GM21825 (cell line): ENCODE results near the gene ETV2.
"Not testable (repeated sequence)": the region's sequence is repeated elsewhere in the genome, so short reads cannot be mapped to it uniquely, and the experiment has no call there.

Experiments
- ATAC-seq: cut with Tn5 transposase; IDR thresholded peaks from one replicate; pipeline ENCODE4 v1.9.1; 2021; ENCODE audit warnings: mild to moderate bottlenecking, moderate library complexity; ENCODE audit not compliant: unreplicated experiment

The ETV2 gene

GRCh38 chr19:35623327-35624010, 18.1 kb upstream of the ETV2 start:
- no peak for ATAC-seq

- peak; percentile 11 for ATAC-seq
These were observed 13.3 kb upstream of the ETV2 start for GRCh38 chr19:35628264-35628564.

GRCh38 chr19:35628565-35629331, 12.8 kb upstream of the ETV2 start, which contains the start of gene RBM42:
Gene RBM42 (plus strand): TSS chr19:35629036. CDS start chr19:35629154, 118 bp downstream.
- peak; percentile 92 for ATAC-seq

DNA sequence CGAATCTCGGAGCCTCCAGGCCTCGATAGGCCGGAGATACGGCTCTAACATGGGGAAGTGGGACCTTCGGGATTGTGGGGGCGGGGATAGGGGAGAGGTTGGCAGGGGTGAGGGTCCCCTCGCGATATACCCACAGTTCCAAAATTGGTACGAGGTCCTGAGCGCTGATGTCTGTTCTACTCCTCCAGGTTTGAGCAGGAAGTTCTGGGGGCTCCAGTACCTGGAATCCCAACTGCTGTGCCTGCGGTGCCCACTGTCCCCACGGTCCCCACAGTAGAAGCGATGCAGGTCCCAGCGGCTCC, 12.3 kb upstream of the ETV2 start:
- ATAC-seq, result no peak

DNA sequence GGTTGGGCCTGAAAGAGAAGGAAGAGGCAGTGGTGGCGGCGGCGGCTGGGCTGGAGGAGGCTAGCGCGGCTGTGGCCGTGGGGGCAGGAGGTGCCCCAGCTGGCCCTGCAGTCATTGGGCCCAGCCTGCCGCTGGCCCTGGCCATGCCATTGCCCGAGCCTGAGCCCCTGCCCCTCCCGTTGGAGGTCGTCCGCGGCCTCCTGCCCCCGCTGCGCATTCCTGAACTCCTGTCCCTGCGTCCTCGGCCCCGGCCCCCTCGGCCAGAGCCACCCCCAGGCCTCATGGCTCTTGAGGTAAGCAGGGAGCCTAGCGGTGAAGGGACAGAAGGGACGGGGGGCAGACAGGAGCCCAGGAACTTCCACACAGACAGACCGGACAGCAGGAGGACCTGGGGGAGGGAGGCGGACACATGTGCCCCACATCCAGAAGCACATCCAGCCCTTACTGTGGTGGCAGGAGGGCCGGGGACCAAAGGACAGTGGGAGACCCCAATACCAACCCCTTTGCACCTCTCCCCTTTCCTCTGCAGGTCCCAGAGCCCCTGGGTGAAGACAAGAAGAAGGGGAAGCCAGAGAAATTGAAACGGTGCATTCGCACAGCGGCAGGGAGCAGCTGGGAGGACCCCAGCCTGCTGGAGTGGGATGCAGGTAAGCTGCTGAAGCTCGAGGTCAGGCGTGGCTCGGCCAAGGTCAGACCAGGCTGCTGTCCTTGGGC, 7.7 kb upstream of the ETV2 start:
- ATAC-seq, result no peak

GRCh38 chr19:35636651-35637050, 4.9 kb upstream of the ETV2 start:
- ATAC-seq, result no peak

DNA sequence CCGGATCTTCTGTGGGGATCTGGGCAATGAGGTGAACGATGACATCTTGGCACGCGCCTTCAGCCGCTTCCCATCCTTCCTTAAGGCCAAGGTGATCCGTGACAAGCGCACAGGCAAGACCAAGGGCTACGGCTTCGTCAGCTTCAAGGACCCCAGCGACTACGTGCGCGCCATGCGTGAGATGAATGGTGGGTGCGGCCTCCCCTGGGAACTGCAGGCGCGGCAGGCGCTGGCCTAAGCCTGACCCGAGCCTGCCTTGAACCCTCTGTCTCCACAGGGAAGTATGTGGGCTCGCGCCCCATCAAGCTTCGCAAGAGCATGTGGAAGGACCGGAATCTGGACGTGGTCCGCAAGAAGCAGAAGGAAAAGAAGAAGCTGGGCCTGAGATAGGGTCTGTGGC, 4.4 kb upstream of the ETV2 start:
- ATAC-seq, result no peak

- no peak for ATAC-seq
These were observed 2.3 kb upstream of the ETV2 start for GRCh38 chr19:35639321-35639639.

GRCh38 chr19:35639863-35640262, 1.7 kb upstream of the ETV2 start:
- no peak for ATAC-seq

- no peak for ATAC-seq
These were observed 767 bp downstream of the ETV2 start for GRCh38 chr19:35642312-35642711.

DNA sequence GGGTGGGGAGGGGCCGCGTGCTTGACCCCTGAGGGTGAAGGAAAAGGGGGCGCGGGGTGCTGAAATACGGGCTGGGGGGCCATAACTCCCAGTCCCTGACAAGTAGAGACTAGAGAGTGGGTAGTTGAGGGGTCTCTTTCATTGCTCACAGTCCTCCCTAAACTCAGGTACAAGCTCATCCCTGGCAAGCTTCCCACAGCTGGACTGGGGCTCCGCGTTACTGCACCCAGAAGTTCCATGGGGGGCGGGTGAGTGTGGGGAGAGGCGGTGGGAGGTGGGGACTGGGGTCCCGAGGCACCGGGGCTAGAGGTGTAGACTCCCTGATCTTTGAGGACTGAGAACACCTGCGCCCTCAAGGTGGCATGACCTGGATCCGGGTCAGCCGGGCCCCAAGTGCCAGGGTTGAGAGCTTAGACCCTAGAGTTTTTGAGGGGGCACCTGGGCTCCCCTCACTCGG, 1.3 kb downstream of the ETV2 start:
- ATAC-seq, result no peak

DNA sequence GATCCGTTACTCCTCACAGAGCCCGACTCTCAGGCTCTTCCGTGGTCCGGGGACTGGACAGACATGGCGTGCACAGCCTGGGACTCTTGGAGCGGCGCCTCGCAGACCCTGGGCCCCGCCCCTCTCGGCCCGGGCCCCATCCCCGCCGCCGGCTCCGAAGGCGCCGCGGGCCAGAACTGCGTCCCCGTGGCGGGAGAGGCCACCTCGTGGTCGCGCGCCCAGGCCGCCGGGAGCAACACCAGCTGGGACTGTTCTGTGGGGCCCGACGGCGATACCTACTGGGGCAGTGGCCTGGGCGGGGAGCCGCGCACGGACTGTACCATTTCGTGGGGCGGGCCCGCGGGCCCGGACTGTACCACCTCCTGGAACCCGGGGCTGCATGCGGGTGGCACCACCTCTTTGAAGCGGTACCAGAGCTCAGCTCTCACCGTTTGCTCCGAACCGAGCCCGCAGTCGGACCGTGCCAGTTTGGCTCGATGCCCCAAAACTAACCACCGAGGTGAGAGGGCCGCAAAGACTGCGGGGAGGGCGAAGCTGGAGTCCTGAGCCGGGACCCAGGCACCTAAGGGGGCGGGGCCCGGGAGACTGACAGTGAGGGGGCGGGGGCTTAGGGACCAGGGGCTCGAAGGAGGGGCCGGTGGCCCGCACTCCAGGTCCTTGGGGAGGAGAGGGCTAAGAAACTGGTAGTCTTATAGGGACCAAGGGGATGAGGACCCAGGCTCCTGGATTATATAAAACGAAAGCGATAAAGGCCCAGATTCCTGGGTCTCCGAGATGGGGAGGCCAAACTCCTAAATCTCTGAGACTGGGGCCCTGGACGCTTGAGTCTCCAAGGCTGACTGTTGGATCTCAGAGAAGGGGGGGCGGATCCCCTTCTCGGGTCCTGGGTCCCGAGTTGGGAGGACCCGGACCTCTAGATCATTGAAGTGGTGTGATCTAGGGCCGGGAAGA, 2.0 kb downstream of the ETV2 start:
- peak; percentile 33 for ATAC-seq

DNA sequence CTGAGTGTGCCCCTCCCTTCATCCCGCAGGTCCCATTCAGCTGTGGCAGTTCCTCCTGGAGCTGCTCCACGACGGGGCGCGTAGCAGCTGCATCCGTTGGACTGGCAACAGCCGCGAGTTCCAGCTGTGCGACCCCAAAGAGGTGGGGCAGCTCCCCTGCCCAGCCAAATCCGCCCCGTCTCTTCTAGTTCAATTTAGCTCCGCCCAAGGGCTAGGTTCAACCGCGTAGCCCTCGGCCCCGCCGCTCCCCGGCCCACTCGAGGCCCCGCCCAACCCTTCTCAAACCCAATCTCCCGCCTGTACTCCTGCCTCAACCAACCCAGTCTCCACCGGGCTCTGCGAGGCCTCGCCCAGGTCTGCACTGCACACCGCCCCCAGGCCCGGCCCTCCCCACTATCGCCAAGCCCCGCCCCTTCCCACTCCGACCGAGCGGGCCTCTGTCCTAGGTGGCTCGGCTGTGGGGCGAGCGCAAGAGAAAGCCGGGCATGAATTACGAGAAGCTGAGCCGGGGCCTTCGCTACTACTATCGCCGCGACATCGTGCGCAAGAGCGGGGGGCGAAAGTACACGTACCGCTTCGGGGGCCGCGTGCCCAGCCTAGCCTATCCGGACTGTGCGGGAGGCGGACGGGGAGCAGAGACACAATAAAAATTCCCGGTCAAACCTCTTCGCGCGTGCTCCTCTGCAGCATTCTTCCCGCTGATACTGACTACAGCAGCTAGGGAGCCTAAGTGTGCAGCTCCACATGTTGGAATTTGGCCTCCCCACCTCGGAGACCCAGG, 2.9 kb downstream of the ETV2 start:
- ATAC-seq, result peak; percentile 67

DNA sequence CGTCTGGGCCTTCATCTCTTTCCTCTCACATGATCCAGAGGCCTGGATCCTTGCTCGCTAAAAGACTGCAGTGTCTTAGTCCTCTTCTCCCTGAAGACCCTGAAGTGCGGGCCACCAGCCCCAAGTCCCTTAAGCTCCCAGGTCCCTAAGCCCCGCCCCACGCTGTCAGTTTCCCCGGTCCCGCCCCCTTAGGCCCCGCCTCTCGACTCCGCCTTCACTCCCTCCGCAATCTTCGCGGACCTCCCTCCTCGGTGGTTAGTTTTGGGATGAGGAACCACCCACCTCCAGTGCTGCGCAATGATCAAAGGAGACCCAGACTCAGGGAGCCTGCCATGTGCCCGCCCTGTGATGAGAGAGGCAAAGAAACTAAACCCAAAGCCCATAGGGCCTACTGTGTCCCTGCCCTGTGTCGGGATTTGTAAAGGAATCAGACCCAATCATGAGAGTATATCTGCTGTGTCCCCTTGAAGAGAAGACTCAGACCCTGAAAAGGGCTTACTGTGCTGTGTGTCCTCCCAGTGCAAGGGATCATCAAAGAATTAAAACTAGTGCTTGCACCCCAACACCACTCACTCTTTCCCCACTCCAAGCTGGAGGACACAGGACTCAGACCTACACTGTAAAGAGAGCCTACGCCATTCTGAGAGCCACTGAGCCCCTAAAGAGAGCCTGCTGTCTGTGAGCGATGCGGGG, 3.6 kb downstream of the ETV2 start:
- ATAC-seq, result no peak

- ATAC-seq, result no peak
These were observed 4.4 kb downstream of the ETV2 start for GRCh38 chr19:35645680-35646511.

DNA sequence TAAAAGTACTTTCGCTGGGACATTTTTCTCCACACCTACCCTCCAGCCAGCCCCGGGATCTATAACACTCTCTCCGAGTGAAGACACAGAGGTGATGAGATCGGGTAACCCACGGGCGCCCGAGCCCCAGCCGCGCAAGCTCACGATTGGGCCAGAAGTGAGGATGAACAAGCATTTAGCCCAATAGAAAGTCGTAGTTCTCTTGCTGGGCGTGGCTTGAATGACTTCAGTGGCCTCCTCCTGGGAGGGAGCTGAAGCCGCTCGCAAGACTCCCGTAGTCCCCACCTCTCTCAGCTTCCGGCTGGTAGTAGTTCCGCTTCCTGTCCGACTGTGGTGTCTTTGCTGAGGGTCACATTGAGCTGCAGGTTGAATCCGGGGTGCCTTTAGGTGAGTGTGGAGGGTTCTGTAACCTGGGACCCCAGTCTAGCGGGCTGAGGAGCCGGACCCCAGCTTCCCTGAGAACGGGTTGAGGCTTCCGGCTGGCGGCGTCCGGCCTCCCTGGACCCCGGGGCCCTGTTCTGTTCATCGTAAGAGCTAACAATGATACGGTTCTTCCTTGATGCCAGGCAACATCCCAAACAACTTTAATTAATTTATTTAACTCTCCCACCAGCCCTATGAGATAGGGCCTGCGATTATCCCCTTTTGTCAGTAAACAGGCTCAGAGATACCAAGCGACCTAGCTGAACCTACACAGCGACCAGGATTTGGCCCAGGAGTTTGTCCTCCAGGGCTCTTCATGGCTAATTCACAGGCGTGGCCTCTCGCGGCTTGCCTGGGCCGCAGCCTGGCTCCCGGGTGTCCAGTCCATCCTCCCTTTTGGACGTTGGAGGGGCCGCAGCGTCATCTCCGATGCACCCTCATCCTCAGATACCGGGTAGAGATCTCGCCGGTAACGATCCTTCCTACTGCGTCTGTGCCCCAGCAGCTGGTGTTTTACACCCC, 6.7 kb downstream of the ETV2 start, which contains the start of gene COX6B1:
Gene COX6B1, plus strand, starts transcription at position 307 of the 945 bp plus-strand sequence. CDS start 2,921 bp downstream, outside the sequence.
- peak; percentile 45 for ATAC-seq

DNA sequence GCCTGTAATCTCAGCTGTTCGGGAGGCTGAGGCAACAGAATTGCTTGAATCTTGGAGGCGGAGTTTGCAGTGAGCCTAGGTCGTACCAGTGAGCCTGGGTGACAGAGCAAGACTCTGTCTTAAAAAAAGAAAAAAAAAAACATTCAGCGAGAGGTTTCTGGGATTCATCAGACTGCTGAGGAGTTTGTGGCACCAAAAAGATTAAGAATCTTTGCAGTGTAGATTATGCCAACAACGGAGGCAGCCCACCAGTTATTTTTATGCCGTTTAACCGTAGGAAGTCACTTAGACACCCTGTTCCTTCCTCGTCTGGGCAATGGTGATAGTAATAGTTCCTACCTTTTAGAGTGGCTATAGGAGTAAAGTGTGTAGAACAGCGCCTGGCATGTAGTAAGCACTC, 9.0 kb downstream of the ETV2 start:
- no peak for ATAC-seq

DNA sequence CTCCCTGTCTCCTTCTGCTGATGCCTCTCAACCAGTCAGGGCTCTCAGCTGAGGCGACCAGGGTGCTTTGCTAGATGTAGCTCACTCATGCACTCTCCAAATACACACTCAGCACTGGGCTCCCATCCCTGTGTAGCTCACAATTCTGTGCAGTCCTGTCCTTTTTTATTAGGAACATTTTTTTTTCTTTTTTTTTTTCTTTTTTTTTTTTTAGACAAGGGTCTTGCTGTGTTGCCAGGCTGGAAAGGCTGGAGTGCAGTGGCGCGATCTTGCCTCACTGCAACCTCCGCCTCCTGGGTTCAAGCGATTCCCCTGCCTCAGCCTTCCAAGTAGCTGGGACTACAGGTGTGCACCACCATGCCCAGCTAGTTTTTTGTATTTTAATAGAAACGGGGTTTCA, 13.3 kb downstream of the ETV2 start:
- ATAC-seq, result not testable (repeated sequence)
